NCI-H146 (cell line): ENCODE data around the gene JMJD6.
"Not testable (repeated sequence)": the region's sequence is repeated elsewhere in the genome, so short reads cannot be mapped to it uniquely, and the experiment has no call there.

Source experiments
- DNase-seq: peaks from one replicate; lab custom pipeline; 2025; lab: John Stamatoyannopoulos, UW

Gene JMJD6

GRCh38 chr17:76716146-76716838 is 10.1 kb downstream of the JMJD6 start:
- no peak for DNase-seq

- no peak for DNase-seq
These were observed 10.9 kb downstream of the JMJD6 start for GRCh38 chr17:76715496-76715830.

DNA sequence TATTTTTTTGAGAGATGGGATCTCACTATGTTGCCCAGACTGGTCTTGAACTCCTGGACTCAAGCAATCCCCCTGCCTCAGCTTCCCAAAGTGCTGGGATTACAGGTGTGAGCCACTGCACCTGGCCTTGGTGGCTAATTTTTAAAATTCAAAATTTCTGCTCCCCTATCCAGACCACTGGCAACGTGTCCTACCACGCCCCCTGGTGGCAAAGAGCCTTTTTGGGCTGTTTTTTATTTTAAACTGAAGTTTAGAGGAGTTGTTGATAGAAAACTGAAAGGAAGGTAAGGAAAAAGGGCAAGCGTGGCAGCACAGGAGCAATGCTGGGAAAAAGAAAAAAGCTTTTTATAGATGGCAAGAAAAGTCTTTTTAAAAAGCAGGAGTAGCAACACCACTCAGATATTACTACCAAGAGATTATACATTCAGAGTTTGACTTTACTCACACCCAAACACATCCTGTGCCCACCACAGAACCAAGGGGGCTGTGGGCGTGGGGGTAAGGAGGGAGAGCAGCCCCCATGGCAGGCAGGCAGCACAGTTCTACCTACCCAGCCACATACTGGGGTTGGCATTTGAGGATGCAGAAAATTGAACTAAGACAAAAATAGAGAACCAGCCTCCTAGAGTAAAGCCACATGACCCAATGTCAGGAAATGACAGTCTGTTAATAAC is 11.4 kb downstream of the JMJD6 start:
- peak; percentile 45 for DNase-seq

DNA sequence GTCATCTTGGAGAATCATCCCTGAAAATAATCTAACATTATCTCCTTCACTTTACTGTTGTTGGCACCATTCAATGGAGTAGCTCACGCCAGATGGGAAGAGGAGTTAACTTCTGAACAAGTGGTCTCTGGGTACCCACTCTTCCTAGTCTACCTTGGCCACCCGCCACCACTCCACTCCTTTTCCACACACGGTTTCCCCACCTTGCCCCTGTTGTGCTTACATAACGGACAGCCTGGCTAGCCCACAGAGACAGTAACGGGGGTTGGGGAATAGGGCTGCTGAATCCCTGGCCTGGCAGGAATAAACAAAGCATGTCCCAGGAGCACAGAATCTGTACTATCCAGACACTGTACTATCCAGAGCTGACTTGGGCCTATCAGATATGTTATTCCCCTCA is 12.1 kb downstream of the JMJD6 start:
- DNase-seq = no peak

DNA sequence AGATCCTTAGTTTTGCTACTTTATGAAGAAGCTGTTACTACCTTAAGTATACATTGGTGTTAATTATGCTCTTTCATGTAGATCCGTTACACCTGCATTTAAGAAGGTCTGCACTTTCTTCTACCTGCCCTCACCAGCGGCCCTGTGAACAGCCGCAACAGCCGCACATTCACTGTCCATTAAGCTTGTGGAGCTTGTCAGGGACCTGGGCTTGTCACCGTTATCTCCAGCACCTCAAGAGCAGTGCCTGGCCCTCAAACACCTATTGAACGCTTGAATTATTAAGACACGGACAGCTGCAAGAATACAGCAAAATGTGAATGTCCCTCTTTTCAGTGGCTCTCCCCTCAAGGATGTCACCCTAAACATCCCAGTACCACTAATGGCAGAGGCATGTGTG is 12.6 kb downstream of the JMJD6 start:
- no peak for DNase-seq

DNA sequence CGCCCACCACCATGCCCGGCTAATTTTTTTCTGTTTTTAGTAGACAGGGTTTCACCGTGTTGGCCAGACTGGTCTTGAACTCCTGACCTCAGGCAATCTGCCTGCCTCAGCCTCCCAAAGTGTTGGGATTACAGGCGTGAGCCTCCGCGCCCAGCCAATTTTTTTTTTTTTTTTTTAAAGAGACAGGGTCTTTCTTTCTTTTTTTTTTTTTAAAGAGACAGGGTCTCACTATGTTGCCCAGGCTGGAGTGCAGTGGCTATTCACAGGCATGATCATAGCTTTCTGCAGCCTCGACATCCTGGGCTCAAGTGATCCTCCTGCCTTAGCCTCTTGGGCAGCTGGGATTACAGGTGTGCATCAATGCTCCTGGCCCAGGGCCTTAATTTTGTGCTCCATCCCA is 14.1 kb downstream of the JMJD6 start:
- not testable (repeated sequence) for DNase-seq

- peak; percentile 74 for DNase-seq
These were observed 15.4 kb downstream of the JMJD6 start, which contains the start of gene MXRA7 for GRCh38 chr17:76710863-76711611. Gene MXRA7, minus strand, starts transcription at chr17:76710965. Its CDS starts 19 bp downstream, at chr17:76710946.

- DNase-seq = peak; percentile 14
These were observed 16.2 kb downstream of the JMJD6 start for GRCh38 chr17:76709951-76710862.

- peak; percentile 18 for DNase-seq
These were observed 17.1 kb downstream of the JMJD6 start for GRCh38 chr17:76709077-76709950.

DNA sequence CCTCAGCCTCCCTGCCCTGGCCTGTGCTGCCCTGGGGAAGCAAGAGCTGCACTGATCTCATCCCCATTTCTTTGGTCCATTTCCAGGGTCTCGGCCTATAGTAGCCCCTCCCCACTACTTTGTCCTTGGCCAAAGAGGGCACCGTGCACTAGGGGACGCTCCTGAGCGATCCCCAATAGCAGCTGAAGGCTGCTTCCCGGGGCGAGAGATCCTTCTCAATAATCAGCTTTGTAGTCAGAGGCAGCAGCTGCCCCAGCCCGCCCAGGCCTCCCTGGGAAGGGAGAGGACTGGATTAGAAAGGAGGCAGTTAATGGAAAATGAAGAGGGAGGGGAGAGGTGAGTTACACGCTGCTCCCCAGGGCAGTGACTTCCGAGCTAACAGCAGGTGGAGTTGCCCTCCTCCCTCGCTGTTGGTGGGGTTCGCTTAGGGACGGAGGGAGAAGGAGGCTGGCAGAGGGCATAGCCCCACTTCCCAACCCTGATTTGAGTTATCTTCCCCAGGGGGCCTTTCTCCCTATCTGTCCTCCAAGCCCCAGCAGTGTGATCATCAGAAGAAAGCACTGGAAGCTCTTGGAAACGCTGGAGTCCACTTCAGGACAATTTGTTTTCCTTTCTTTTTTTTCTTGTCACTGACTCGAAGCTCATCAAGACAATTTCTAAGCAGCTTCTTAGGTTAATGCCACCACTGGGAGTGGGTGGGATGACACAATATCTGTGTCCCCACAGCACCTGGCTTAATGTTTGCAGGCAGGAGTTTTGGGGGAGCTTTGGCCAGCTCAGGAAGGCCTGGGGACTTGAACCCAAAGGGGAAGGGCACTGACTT is 18.2 kb downstream of the JMJD6 start:
- DNase-seq = no peak

GRCh38 chr17:76706817-76707216 is 19.6 kb downstream of the JMJD6 start:
- DNase-seq = no peak

- DNase-seq = no peak
These were observed 21.6 kb downstream of the JMJD6 start for GRCh38 chr17:76704805-76705204.

- no peak for DNase-seq
These were observed 23.3 kb downstream of the JMJD6 start for GRCh38 chr17:76702941-76703637.

DNA sequence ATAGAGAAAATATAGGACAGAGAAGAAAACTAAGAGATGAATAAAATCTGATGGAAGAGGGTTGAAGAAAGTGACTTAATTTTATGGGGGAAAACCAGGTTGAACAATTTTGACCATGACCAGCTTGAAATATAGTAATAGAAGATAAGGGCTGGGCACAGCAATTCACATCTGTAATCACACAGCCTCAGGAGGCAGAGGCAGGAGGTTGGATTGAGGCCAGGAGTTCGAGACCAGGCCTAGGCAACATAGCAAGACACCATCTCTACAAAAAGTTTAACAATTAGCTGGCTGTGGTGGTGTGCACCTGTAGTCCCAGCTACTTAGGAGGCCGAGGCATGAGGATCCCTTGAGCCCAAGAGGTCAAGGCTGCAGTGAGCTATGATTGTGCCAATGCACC is 24.3 kb downstream of the JMJD6 start:
- no peak for DNase-seq

GRCh38 chr17:76701471-76701967 is 24.9 kb downstream of the JMJD6 start:
- DNase-seq = no peak

DNA sequence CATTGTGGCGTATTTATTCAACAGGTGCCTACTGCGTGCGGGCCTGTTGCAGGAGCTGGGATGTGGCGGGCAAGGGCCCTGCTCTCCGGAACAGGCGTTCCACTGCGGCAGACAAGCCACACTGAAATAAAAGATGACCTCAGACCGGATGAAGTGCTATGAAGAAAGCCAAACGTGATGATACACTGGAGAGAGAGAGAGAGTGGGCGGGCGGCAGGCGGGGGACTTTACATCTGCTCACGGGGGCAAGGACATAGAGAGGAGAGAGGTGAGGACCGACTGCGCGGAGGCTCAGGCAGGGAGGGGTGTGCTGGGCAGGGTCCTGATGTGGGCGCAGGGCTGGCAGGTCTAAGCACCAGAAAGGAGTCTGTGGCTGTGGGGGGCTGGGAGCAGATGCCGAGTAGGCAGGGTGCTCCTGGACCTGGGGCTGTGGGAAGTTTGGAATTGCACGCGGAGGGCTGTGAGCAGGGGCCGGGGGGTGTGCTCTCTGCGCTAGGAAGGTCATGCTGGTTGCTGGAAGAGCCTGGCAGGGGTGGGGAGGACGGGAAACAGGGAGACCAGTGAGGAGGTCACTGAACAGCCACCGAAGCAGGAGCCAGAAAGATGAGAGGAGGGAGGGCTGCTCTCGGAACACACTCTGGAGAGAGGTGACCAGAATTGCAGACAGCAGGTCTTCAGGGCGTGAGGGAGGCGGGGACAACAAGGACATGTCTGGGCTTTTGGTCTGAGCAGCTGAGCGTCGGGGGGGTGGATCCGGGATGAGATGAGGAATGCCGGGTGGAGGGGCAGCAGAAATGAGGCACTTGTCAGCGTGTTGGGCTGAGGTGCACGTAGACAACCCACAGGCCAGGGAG is 25.6 kb downstream of the JMJD6 start:
- DNase-seq = no peak

GRCh38 chr17:76700270-76700616 is 26.2 kb downstream of the JMJD6 start:
- DNase-seq = peak; percentile 26

DNA sequence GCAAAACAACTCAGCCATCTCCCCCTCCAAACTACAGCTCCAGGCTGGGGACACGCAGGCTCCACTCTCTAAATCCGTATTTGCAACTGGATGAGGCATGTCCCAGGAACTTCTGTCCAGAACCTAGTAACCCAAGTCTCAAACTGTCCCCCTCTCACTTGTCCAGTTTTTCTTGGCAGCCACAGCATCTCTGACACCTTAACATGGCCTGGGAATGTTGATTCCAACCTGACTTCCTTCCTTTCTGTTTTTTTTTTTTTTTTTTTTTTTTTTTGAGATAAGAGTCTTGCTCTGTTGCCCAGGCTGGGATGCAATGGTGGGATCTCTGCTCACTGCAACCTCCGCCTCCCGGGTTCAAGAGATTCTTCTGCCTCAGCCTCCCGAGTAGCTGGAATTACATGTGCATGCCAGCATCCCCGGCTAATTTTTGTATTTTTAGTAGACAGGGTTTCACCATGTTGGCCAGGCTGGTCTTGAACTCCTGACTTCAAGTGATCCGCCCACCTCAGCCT is 27.9 kb downstream of the JMJD6 start:
- not testable (repeated sequence) for DNase-seq
